TTC549 (cell line): ENCODE data around the gene XAGE2.
"Not testable (repeated sequence)": the region's sequence is repeated elsewhere in the genome, so short reads cannot be mapped to it uniquely, and the experiment has no call there.

ENCODE experiments used
- FAIRE-seq: peaks from 2 replicates; lab custom pipeline; 2012; peaks lifted over from hg19 to GRCh38; lab: Jason Lieb, UNC

XAGE2 gene

GRCh38 chrX:52368368-52369055, at the start of gene XAGE2:
Gene XAGE2 (plus strand): TSS chrX:52369021. CDS start chrX:52370015, 994 bp downstream.
- FAIRE-seq, result no peak

- no peak for FAIRE-seq
These were observed 31.4 kb upstream of the XAGE2 start for GRCh38 chrX:52337410-52337809.

- no peak for FAIRE-seq
These were observed 27.3 kb upstream of the XAGE2 start for GRCh38 chrX:52341493-52341892.

GRCh38 chrX:52343131-52343530, 25.7 kb upstream of the XAGE2 start:
- not testable (repeated sequence) for FAIRE-seq

- not testable (repeated sequence) for FAIRE-seq
These were observed 23.4 kb upstream of the XAGE2 start for GRCh38 chrX:52345402-52345801.

GRCh38 chrX:52346174-52347165, 22.4 kb upstream of the XAGE2 start:
- FAIRE-seq, result no peak

GRCh38 chrX:52349681-52350080, 19.1 kb upstream of the XAGE2 start:
- no peak for FAIRE-seq

- FAIRE-seq, result no peak
These were observed 16.3 kb upstream of the XAGE2 start for GRCh38 chrX:52352551-52352950.

GRCh38 chrX:52353838-52354237, 15.0 kb upstream of the XAGE2 start:
- FAIRE-seq, result no peak

GRCh38 chrX:52355108-52355507, 13.7 kb upstream of the XAGE2 start:
- FAIRE-seq, result no peak

GRCh38 chrX:52359614-52360232, 9.1 kb upstream of the XAGE2 start:
- FAIRE-seq, result no peak

GRCh38 chrX:52361941-52362340, 6.9 kb upstream of the XAGE2 start:
- FAIRE-seq, result no peak

- FAIRE-seq, result no peak
These were observed 5.5 kb upstream of the XAGE2 start for GRCh38 chrX:52363247-52363883.

GRCh38 chrX:52378870-52379269, 10.0 kb downstream of the XAGE2 start:
- FAIRE-seq, result no peak

- FAIRE-seq, result no peak
These were observed 12.2 kb downstream of the XAGE2 start for GRCh38 chrX:52380993-52381392.

- no peak for FAIRE-seq
These were observed 41.9 kb downstream of the XAGE2 start for GRCh38 chrX:52410439-52411394.

- FAIRE-seq, result no peak
These were observed 46.5 kb downstream of the XAGE2 start for GRCh38 chrX:52415304-52415703.

- FAIRE-seq, result no peak
These were observed 48.0 kb downstream of the XAGE2 start for GRCh38 chrX:52416816-52417215.

- FAIRE-seq, result no peak
These were observed 52.1 kb downstream of the XAGE2 start for GRCh38 chrX:52420824-52421443.

GRCh38 chrX:52422884-52423283, 54.1 kb downstream of the XAGE2 start:
- no peak for FAIRE-seq

GRCh38 chrX:52424656-52425055, 55.8 kb downstream of the XAGE2 start:
- no peak for FAIRE-seq
